GM19452 (cell line): ENCODE results near the gene TEX51.

Experiments
- ATAC-seq: cut with Tn5 transposase; IDR thresholded peaks from one replicate; pipeline ENCODE4 v1.9.1; 2021; ENCODE audit not compliant: unreplicated experiment

The TEX51 gene

GRCh38 chr2:126891681-126892500 is 6.8 kb upstream of the TEX51 start:
- no peak for ATAC-seq

- ATAC-seq: no peak
Observed at GRCh38 chr2:126893153-126893552, 5.5 kb upstream of the TEX51 start.

- ATAC-seq: no peak
Observed at GRCh38 chr2:126893606-126894005, 5.1 kb upstream of the TEX51 start.

GRCh38 chr2:126894082-126894481 is 4.6 kb upstream of the TEX51 start:
- no peak for ATAC-seq

- no peak for ATAC-seq
Observed at GRCh38 chr2:126894585-126895182, 4.0 kb upstream of the TEX51 start.

GRCh38 chr2:126895336-126895735 is 3.4 kb upstream of the TEX51 start:
- ATAC-seq: no peak

- ATAC-seq: no peak
Observed at GRCh38 chr2:126896471-126896870, 2.2 kb upstream of the TEX51 start.

GRCh38 chr2:126899616-126900185 is 1.0 kb downstream of the TEX51 start:
- no peak for ATAC-seq

- no peak for ATAC-seq
Observed at GRCh38 chr2:126900646-126901319, 2.1 kb downstream of the TEX51 start.

GRCh38 chr2:126901459-126901858 is 2.8 kb downstream of the TEX51 start:
- ATAC-seq: no peak

GRCh38 chr2:126902152-126902835 is 3.6 kb downstream of the TEX51 start:
- ATAC-seq: no peak

- ATAC-seq: no peak
Observed at GRCh38 chr2:126902859-126903258, 4.2 kb downstream of the TEX51 start.

GRCh38 chr2:126905991-126906390 is 7.3 kb downstream of the TEX51 start:
- ATAC-seq: no peak

- no peak for ATAC-seq
Observed at GRCh38 chr2:126906781-126907180, 8.1 kb downstream of the TEX51 start.

- no peak for ATAC-seq
Observed at GRCh38 chr2:126907671-126908070, 9.0 kb downstream of the TEX51 start.

GRCh38 chr2:126908721-126909177 is 10.1 kb downstream of the TEX51 start:
- ATAC-seq: no peak

- no peak for ATAC-seq
Observed at GRCh38 chr2:126909366-126909765, 10.7 kb downstream of the TEX51 start.

GRCh38 chr2:126909781-126910180 is 11.1 kb downstream of the TEX51 start:
- no peak for ATAC-seq

GRCh38 chr2:126910637-126911036 is 11.9 kb downstream of the TEX51 start:
- ATAC-seq: no peak

GRCh38 chr2:126911111-126911796 is 12.6 kb downstream of the TEX51 start:
- no peak for ATAC-seq
